HepG2 (cell line): Measurements from ENCODE around the gene AGGF1. TPM values are rescaled to one million over a fixed set of nuclear protein-coding genes. Genes with fewer than 3 reads are reported as not detected.

Experiments
- BCLAF1 ChIP-seq: fragments of 450-650 bp; IDR thresholded peaks from 2 replicates; pipeline ENCODE4 v1.6.1; 2017; ENCODE audit warnings: mild to moderate bottlenecking
- E2F1 ChIP-seq: sonication (generic); formaldehyde crosslinking; IDR thresholded peaks from 2 replicates; pipeline ENCODE4 v1.5.0; 2020; ENCODE audit warnings: missing genetic modification reagents
- KLF6 ChIP-seq: IDR thresholded peaks from 2 replicates; pipeline ENCODE4 v1.8.0; 2016; ENCODE audit warnings: missing biosample characterization, missing genetic modification reagents
- MTF1 ChIP-seq: sonication (generic); formaldehyde crosslinking; IDR thresholded peaks from 2 replicates; pipeline ENCODE4 v1.5.0; 2020; ENCODE audit warnings: missing genetic modification reagents
- REPIN1 ChIP-seq: sonication (generic); formaldehyde crosslinking; IDR thresholded peaks from 2 replicates; pipeline ENCODE4 v1.8.0; 2022; ENCODE audit warnings: missing genetic modification reagents, low read depth, mild to moderate bottlenecking, borderline replicate concordance
- SRF ChIP-seq: IDR thresholded peaks from 2 replicates; pipeline ENCODE4 v1.6.1; 2011; ENCODE audit warnings: mild to moderate bottlenecking, low read depth, low read length, moderate library complexity
- TEAD3 ChIP-seq: optimal IDR thresholded peaks from 2 replicates; pipeline ENCODE3; 2016; ENCODE audit warnings: borderline replicate concordance
- ZGPAT ChIP-seq: IDR thresholded peaks from 2 replicates; pipeline ENCODE4 v1.6.1; 2016; ENCODE audit warnings: mild to moderate bottlenecking
- ZNF20 ChIP-seq: sonication (generic); formaldehyde crosslinking; IDR thresholded peaks from 2 replicates; pipeline ENCODE4 v1.4.0; 2020; ENCODE audit warnings: mild to moderate bottlenecking, moderate library complexity, missing genetic modification reagents
- ZNF224 ChIP-seq: sonication (generic); formaldehyde crosslinking; IDR thresholded peaks from 2 replicates; pipeline ENCODE4 v1.5.0; 2020; ENCODE audit warnings: mild to moderate bottlenecking, missing genetic modification reagents
- ZNF709 ChIP-seq: sonication (generic); formaldehyde crosslinking; IDR thresholded peaks from 2 replicates; pipeline ENCODE4 v1.5.0; 2020; ENCODE audit warnings: mild to moderate bottlenecking, missing genetic modification reagents
- ZNF737 ChIP-seq: sonication (generic); formaldehyde crosslinking; IDR thresholded peaks from 2 replicates; pipeline ENCODE4 v1.5.0; 2020; ENCODE audit warnings: missing genetic modification reagents, mild to moderate bottlenecking, borderline replicate concordance
- polyA plus RNA-seq, 8 experiments: library from polyadenylated mRNA; depleted of rRNA in 3 of 8; stranded (reverse) in 7 of 8; unstranded in 1 of 8; fragments of >200 nt; fragmentation: Illumina TruSeq in 4 of 8; extraction: Trizol in 4 of 8; gene quantifications; 2 replicates each; pipeline versions ENCODE4 v1.2.1 to v1.2.3, GENCODE V29; 2011 to 2016; ENCODE audit warnings: low read depth in 4 of 8, missing spikeins in 1 of 8, mixed read lengths in 1 of 8; ENCODE audit not compliant: insufficient read depth in 1 of 8
- total RNA-seq, 5 experiments: library from RNA; depleted of rRNA; stranded (reverse); fragments of >200 nt; fragmentation: Illumina TruSeq; extraction: Trizol; gene quantifications; 2 replicates each; pipeline ENCODE4 v1.2.3, GENCODE V29; 2016; ENCODE audit warnings: low read depth in 1 of 5
- TF ChIP-seq, protein P1 (sequence below): IDR thresholded peaks from 2 replicates; pipeline ENCODE4 v1.6.1; 2016; ENCODE audit warnings: low read depth, borderline replicate concordance
- TF ChIP-seq, protein P2 (sequence below): IDR thresholded peaks from 2 replicates; pipeline ENCODE4 v1.6.1; 2012; ENCODE audit warnings: low read length, improper control_type of control experiment
- TF ChIP-seq, protein P3 (sequence below): sonication (generic); formaldehyde crosslinking; IDR thresholded peaks from 2 replicates; pipeline ENCODE4 v1.4.0; 2020; ENCODE audit warnings: missing genetic modification reagents

The AGGF1 gene
- total and polyA plus RNA-seq, 2 of the 13 experiments (the other 11 are each of a cell fraction or from before 2014, with no cell fraction given), result 12.9 to 15.5 TPM

- TF ChIP-seq BCLAF1 (no peak), ZNF20 (no peak), ZNF224 (0 out of 2 replicates have a peak, but pooled peaks have one; percentile 35), MTF1 (0 out of 2 replicates have a peak, but pooled peaks have one; percentile 41), KLF6 (CRISPR knock-in tag) (peak; percentile 68; the same call in 1 of the 2 replicates), SRF (no peak), TEAD3 (CRISPR knock-in tag) (peak; percentile 76), E2F1 (CRISPR knock-in tag) (peak; percentile 94), ZGPAT (CRISPR knock-in tag) (peak; percentile 73), REPIN1 (CRISPR knock-in tag) (peak; percentile 94; the same call in 1 of the 2 replicates), ZNF737 (CRISPR knock-in tag) (peak; percentile 91; the same call in 1 of the 2 replicates), ZNF709 (CRISPR knock-in tag) (no peak)
- TF ChIP-seq, protein P1, sequence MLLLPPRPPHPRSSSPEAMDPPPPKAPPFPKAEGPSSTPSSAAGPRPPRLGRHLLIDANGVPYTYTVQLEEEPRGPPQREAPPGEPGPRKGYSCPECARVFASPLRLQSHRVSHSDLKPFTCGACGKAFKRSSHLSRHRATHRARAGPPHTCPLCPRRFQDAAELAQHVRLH (CRISPR knock-in tag), result peak; percentile 93; the same call in 1 of the 2 replicates
- TF ChIP-seq, protein P2, sequence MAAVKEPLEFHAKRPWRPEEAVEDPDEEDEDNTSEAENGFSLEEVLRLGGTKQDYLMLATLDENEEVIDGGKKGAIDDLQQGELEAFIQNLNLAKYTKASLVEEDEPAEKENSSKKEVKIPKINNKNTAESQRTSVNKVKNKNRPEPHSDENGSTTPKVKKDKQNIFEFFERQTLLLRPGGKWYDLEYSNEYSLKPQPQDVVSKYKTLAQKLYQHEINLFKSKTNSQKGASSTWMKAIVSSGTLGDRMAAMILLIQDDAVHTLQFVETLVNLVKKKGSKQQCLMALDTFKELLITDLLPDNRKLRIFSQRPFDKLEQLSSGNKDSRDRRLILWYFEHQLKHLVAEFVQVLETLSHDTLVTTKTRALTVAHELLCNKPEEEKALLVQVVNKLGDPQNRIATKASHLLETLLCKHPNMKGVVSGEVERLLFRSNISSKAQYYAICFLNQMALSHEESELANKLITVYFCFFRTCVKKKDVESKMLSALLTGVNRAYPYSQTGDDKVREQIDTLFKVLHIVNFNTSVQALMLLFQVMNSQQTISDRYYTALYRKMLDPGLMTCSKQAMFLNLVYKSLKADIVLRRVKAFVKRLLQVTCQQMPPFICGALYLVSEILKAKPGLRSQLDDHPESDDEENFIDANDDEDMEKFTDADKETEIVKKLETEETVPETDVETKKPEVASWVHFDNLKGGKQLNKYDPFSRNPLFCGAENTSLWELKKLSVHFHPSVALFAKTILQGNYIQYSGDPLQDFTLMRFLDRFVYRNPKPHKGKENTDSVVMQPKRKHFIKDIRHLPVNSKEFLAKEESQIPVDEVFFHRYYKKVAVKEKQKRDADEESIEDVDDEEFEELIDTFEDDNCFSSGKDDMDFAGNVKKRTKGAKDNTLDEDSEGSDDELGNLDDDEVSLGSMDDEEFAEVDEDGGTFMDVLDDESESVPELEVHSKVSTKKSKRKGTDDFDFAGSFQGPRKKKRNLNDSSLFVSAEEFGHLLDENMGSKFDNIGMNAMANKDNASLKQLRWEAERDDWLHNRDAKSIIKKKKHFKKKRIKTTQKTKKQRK, result no peak
- TF ChIP-seq, protein P3, sequence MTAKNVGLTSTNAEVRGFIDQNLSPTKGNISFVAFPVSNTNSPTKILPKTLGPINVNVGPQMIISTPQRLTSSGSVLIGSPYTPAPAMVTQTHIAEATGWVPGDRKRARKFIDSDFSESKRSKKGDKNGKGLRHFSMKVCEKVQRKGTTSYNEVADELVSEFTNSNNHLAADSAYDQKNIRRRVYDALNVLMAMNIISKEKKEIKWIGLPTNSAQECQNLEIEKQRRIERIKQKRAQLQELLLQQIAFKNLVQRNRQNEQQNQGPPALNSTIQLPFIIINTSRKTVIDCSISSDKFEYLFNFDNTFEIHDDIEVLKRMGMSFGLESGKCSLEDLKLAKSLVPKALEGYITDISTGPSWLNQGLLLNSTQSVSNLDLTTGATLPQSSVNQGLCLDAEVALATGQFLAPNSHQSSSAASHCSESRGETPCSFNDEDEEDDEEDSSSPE (CRISPR knock-in tag), result peak; percentile 95
These were observed at the start of gene AGGF1 (continued) for GRCh38 chr5:77030097-77031071.
